GM21526 (cell line): Measurements from ENCODE around the gene IL2RA.
A peak's percentile ranks its signal among the peaks of the same experiment; 100 is the strongest.
"Not testable (repeated sequence)": the region's sequence is repeated elsewhere in the genome, so short reads cannot be mapped to it uniquely, and the experiment has no call there.

ENCODE experiments used
- ATAC-seq: cut with Tn5 transposase; IDR thresholded peaks from one replicate; pipeline ENCODE4 v1.9.1; 2021; ENCODE audit warnings: moderate library complexity; ENCODE audit not compliant: unreplicated experiment, low FRiP score

Gene IL2RA

GRCh38 chr10:6062101-6062771 is at the start of gene IL2RA:
TSS of gene IL2RA (minus strand) at chr10:6062367. CDS start at chr10:6062151, 216 bp downstream.
- ATAC-seq: no peak

GRCh38 chr10:6110136-6110535 is 48.0 kb upstream of the IL2RA start:
- no peak for ATAC-seq

GRCh38 chr10:6109444-6109775 is 47.2 kb upstream of the IL2RA start:
- no peak for ATAC-seq

GRCh38 chr10:6108631-6109443 is 46.7 kb upstream of the IL2RA start:
- no peak for ATAC-seq

- ATAC-seq: no peak
These were observed 45.9 kb upstream of the IL2RA start for GRCh38 chr10:6108072-6108471.

GRCh38 chr10:6107616-6108015 is 45.4 kb upstream of the IL2RA start:
- not testable (repeated sequence) for ATAC-seq

- ATAC-seq: no peak
These were observed 41.4 kb upstream of the IL2RA start for GRCh38 chr10:6103591-6103990.

- no peak for ATAC-seq
These were observed 40.0 kb upstream of the IL2RA start for GRCh38 chr10:6102128-6102527.

- ATAC-seq: peak; percentile 79
These were observed 39.0 kb upstream of the IL2RA start for GRCh38 chr10:6101181-6101580.

GRCh38 chr10:6100370-6100769 is 38.2 kb upstream of the IL2RA start:
- ATAC-seq: no peak

- ATAC-seq: no peak
These were observed 36.0 kb upstream of the IL2RA start for GRCh38 chr10:6098156-6098555.

GRCh38 chr10:6097063-6097462 is 34.9 kb upstream of the IL2RA start:
- ATAC-seq: no peak

- ATAC-seq: no peak
These were observed 33.8 kb upstream of the IL2RA start for GRCh38 chr10:6095810-6096570.

GRCh38 chr10:6092731-6093130 is 30.6 kb upstream of the IL2RA start:
- no peak for ATAC-seq

- ATAC-seq: no peak
These were observed 29.5 kb upstream of the IL2RA start for GRCh38 chr10:6091630-6092029.

- ATAC-seq: peak; percentile 27
These were observed 27.4 kb upstream of the IL2RA start for GRCh38 chr10:6089334-6090219.

GRCh38 chr10:6088721-6089333 is 26.7 kb upstream of the IL2RA start, which contains the start of gene RBM17:
TSS of gene RBM17 (plus strand) at chr10:6089034. CDS start at chr10:6097066, 8,032 bp downstream.
- ATAC-seq: peak; percentile 75

GRCh38 chr10:6086375-6087233 is 24.4 kb upstream of the IL2RA start:
- peak; percentile 42 for ATAC-seq
